Body of pancreas (tissue), 4 donors: ENCODE measurements around the gene SHH.

Experiments
- CTCF ChIP-seq, 7 experiments: fragments of 450-650 bp in 4 of 7; fragments of 200-600 bp in 3 of 7; sonication (generic) in 3 of 7; IDR thresholded peaks; one replicate each; pipeline ENCODE4 v1.5.1; 2016 to 2019; ENCODE audit warnings: antibody characterized with exemption in 7 of 7
- POLR2A ChIP-seq, 3 donors: fragments of 450-650 bp; IDR thresholded peaks; one replicate each; pipeline ENCODE4 v1.6.1; 2016; ENCODE audit warnings: antibody characterized with exemption in 3 of 3, mild to moderate bottlenecking in 2 of 3

- TF ChIP-seq CTCF (IDR thresholded peaks at IDR 0.05) (no peak), POLR2A (IDR thresholded peaks at IDR 0.05) (no peak)
Measured at GRCh38 chr7:155802906-155803417, 9.3 kb downstream of the SHH start.
